Measurements from ENCODE around the gene PROM1. TPM values are rescaled to one million over a fixed set of nuclear protein-coding genes. Genes with fewer than 3 reads are reported as not detected.

PROM1 gene
- polyA plus RNA-seq, 3 donors: not detected

- Histone ChIP-seq H3K79me2 (ENCODE audit: insufficient read depth, low read length) (no peaks in the 10 kb centered on the region), H3K27ac (ENCODE audit: low read depth in 1 of 2, low read length in 2 of 2) (no peak overlapping the region), H3K27me3 (ENCODE audit: control insufficient read depth in 2 of 2, insufficient read depth in 2 of 2, low read length in 2 of 2) (no peaks in the 10 kb centered on the region), H3K9me3 (replicated peaks in 1 of 2; ENCODE audit: control insufficient read depth in 1 of 2, insufficient read depth in 1 of 2, low read length in 2 of 2) (no peaks in the 10 kb centered on the region), H3K4me2 (replicated peaks; ENCODE audit: extremely low read depth, low read length, poor library complexity, severe bottlenecking) (no peak overlapping the region), H4K20me1 (ENCODE audit: insufficient read depth, low read length) (no peaks in the 10 kb centered on the region), H3K4me3 (replicated peaks in 1 of 3; ENCODE audit: low read depth in 2 of 3, low read length in 3 of 3) (no peak overlapping the region), H2AFZ (ENCODE audit: insufficient read depth, low read depth, low read length, poor library complexity, severe bottlenecking) (no peak overlapping the region), H3K9ac (ENCODE audit: insufficient read depth, low read length, poor library complexity, severe bottlenecking) (no peak overlapping the region), H3K36me3 (replicated peaks in 1 of 2; ENCODE audit: control insufficient read depth in 1 of 2, insufficient read depth in 2 of 2, low read length in 2 of 2) (no peaks in the 10 kb centered on the region), H3K4me1 (ENCODE audit: control insufficient read depth in 1 of 2, insufficient read depth in 2 of 2, low read length in 2 of 2) (no peaks in the 10 kb centered on the region)
- Mint-ChIP-seq H3K27ac (no peak overlapping the region), H3K27me3 (ENCODE audit: low read depth in 3 of 3) (peaks cover 0 to 4% (median 1%) of the 10 kb centered on the region in 3 donors), H3K4me3 (no peak overlapping the region), H3K9me3 (peaks cover 0 to 3% (median 0%) of the 10 kb centered on the region in 7 donors), H3K4me1 (no peaks in the 10 kb centered on the region), H3K36me3 (no peaks in the 10 kb centered on the region)
- intact Hi-C loops (cut with micrococcal nuclease): no loop called here
- DNase-seq: no peak
- WGBS (ENCODE audit: insufficient coverage): no CpG with 5 or more reads among the region's 3 CpGs
- no peak for TF ChIP-seq CTCF (IDR thresholded peaks at IDR 0.05)
Measured at GRCh38 chr4:15934259-15934658, 149.6 kb downstream of the PROM1 start.

GRCh38 chr4:15931451-15932210 is 152.2 kb downstream of the PROM1 start:
- H3K9me3 ChIP-seq (replicated peaks in 1 of 2; ENCODE audit: control insufficient read depth in 1 of 2, insufficient read depth in 1 of 2, low read length in 2 of 2): no peaks in the 10 kb centered on the region
- intact Hi-C loops (cut with micrococcal nuclease): no loop called here
- no peak overlapping the region for H3K4me3 ChIP-seq (replicated peaks in 1 of 3; ENCODE audit: low read depth in 2 of 3, low read length in 3 of 3)
- no peaks in the 10 kb centered on the region for H3K4me1 ChIP-seq (ENCODE audit: control insufficient read depth in 1 of 2, insufficient read depth in 2 of 2, low read length in 2 of 2)
- H3K36me3 Mint-ChIP-seq: no peaks in the 10 kb centered on the region
- H2AFZ ChIP-seq (ENCODE audit: insufficient read depth, low read depth, low read length, poor library complexity, severe bottlenecking): no peak overlapping the region
- H3K4me2 ChIP-seq (replicated peaks; ENCODE audit: extremely low read depth, low read length, poor library complexity, severe bottlenecking): no peak overlapping the region
- no peak overlapping the region for H3K4me3 Mint-ChIP-seq
- H3K27me3 ChIP-seq (ENCODE audit: control insufficient read depth in 2 of 2, insufficient read depth in 2 of 2, low read length in 2 of 2): no peaks in the 10 kb centered on the region
- no peaks in the 10 kb centered on the region for H3K4me1 Mint-ChIP-seq
- no peak overlapping the region for H3K27ac ChIP-seq (ENCODE audit: low read depth in 1 of 2, low read length in 2 of 2)
- no peaks in the 10 kb centered on the region for H3K36me3 ChIP-seq (replicated peaks in 1 of 2; ENCODE audit: control insufficient read depth in 1 of 2, insufficient read depth in 2 of 2, low read length in 2 of 2)
- H4K20me1 ChIP-seq (ENCODE audit: insufficient read depth, low read length): no peaks in the 10 kb centered on the region
- no peak overlapping the region for H3K9ac ChIP-seq (ENCODE audit: insufficient read depth, low read length, poor library complexity, severe bottlenecking)
- H3K79me2 ChIP-seq (ENCODE audit: insufficient read depth, low read length): no peaks in the 10 kb centered on the region
- DNase-seq: no peak
- peaks cover 0 to 3% (median 0%) of the 10 kb centered on the region in 7 donors for H3K9me3 Mint-ChIP-seq
- TF ChIP-seq CTCF (IDR thresholded peaks at IDR 0.05): no peak
- 100% methylated on average over 1 of the region's 5 CpGs for WGBS (ENCODE audit: insufficient coverage)
- H3K27me3 Mint-ChIP-seq (ENCODE audit: low read depth in 3 of 3): peaks cover 0 to 6% (median 4%) of the 10 kb centered on the region in 3 donors
- no peak overlapping the region for H3K27ac Mint-ChIP-seq

Data from CD14-positive monocyte (primary cell).